ENCODE measurements around the gene ZFPM1. TPM values are rescaled to one million over a fixed set of nuclear protein-coding genes. Genes with fewer than 3 reads are reported as not detected.

ZFPM1 gene
- polyA plus RNA-seq, 1 donor from 2014 or later = 0.15 TPM

GRCh38 chr16:88447881-88448280 lies 5.2 kb upstream of the ZFPM1 start:
- Mint-ChIP-seq H3K4me1 (peaks cover 9 to 23% (median 18%) of the 10 kb centered on the region in 3 donors), H3K9me3 (no peaks in the 10 kb centered on the region), H3K27me3 (peaks cover 3% of the 10 kb centered on the region), H3K4me3 (peak overlapping the region in 1 of 4 donors; percentile 48), H3K27ac (peak overlapping the region in 1 of 3 donors; percentile 59), H3K36me3 (no peaks in the 10 kb centered on the region)

- Mint-ChIP-seq H3K4me3 (peak overlapping the region; percentile 22 to 88 (median 56)), H3K27ac (peak overlapping the region in 1 of 3 donors; percentile 86)
These were observed 4.4 kb upstream of the ZFPM1 start for GRCh38 chr16:88448461-88449266.

GRCh38 chr16:88449267-88449561 lies 3.9 kb upstream of the ZFPM1 start:
- Mint-ChIP-seq H3K9me3 (no peaks in the 10 kb centered on the region), H3K27ac (peak overlapping the region in 1 of 3 donors; percentile 86), H3K4me1 (peaks cover 9 to 19% (median 15%) of the 10 kb centered on the region in 3 donors), H3K4me3 (peak overlapping the region in 3 of 4 donors; percentile 17 to 77 (median 22)), H3K36me3 (no peaks in the 10 kb centered on the region), H3K27me3 (peaks cover 3% of the 10 kb centered on the region)

More at GRCh38 chr16:88448461-88449266, 4.4 kb upstream of the ZFPM1 start:
- Mint-ChIP-seq H3K4me1 (peaks cover 9 to 19% (median 15%) of the 10 kb centered on the region in 3 donors), H3K9me3 (no peaks in the 10 kb centered on the region), H3K36me3 (no peaks in the 10 kb centered on the region), H3K27me3 (peaks cover 3% of the 10 kb centered on the region)

DNA sequence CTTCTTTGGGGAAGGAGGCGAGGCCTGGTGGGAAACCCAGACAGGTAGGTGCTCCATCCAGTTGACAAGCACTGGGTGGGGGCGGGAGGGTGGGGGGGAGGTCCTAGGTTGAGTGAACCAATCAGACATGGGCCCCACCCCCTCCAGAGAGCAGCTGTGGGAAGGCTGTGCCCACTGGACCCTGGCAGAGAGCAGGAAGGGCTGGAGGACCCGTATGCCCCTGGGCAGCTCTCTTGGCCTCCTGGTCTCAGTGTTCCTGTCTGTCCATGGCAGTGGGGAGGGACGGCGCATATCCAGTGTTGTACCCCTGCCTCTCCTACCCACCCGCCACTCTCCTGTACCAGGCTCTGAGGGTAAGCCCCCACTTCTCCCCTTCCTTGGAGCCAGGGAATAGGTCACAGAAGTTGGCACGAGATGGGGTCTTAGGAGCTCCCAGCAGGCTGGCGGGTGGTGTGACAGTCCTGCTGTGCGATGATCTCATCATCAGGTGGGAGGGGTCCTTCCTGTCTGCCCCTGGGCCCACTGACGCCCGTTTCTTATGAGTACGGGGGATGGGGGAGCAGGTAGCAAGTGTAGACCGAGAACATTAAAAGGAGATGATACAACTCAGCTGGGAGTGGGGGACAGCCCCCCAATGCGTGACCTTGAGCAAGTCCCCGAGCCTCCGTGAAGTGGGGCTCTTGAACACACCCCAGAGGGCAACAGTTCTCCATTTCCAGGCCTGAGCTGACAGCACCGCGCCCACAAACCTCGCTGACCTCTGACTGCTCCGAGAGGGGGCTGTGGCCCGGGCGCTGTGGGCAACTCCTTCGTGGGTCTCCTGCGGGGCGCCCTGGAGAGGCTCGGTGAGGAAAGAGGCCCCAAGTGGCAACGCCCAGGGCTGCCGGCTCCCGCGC lies 1.2 kb upstream of the ZFPM1 start:
- Mint-ChIP-seq H3K4me3 (peak overlapping the region; percentile 84 to 95 (median 92)), H3K36me3 (no peaks in the 10 kb centered on the region), H3K27ac (peak overlapping the region in 1 of 3 donors; percentile 93), H3K4me1 (peaks cover 21 to 26% (median 25%) of the 10 kb centered on the region in 3 donors), H3K9me3 (no peaks in the 10 kb centered on the region), H3K27me3 (peaks cover 3% of the 10 kb centered on the region)

- peaks cover 3% of the 10 kb centered on the region for H3K27me3 Mint-ChIP-seq
- H3K4me1 Mint-ChIP-seq = peaks cover 23 to 34% (median 25%) of the 10 kb centered on the region in 3 donors
- H3K9me3 Mint-ChIP-seq = no peaks in the 10 kb centered on the region
- no peaks in the 10 kb centered on the region for H3K36me3 Mint-ChIP-seq
- peak overlapping the region; percentile 84 to 95 (median 92) for H3K4me3 Mint-ChIP-seq
- H3K27ac Mint-ChIP-seq = peak overlapping the region; percentile 76 to 93 (median 88)
These were observed 431 bp upstream of the ZFPM1 start for GRCh38 chr16:88452482-88453216.

DNA sequence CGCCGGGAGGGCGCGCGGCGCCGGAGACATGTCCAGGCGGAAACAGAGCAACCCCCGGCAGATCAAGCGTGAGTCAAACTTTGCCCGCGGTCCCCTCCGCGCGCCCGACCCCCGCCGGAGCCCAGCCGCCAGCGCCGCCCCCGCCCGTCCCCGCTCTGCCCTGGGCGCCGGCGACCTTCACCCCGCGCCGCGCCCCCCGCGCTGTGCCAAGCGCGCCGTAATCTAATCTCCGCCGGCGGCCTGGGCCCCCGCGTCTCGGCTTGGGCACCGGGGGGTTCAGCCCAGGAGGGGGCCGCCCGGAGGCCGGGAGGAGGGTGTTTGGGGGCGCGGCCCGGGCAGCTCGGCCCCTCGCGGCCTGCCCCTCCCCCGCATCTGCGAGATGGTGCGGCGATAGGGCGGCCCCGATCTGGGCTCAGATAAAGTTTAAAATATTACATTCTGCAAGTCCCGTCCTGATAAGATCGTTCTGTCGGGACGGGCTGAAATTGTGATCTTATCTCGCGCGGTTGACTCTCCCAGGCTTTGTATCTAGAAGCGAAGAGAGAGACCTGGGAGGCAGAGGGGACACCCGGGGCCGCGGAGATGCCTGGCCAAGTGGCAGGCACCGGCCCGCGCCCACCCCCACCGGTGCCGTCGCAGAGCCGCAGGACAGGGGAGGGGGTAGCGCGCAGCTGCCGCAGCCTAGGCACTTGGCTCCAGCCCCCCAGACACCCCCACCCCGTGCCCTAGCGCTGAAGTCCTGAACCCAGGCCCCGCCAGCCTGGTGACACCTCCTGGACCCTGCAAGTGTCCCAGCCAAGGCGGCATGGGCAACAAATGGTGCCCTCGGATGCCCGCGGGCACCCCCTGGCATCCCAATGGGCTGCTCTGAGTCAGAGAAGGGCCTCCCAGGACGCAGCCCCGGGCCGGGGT lies 787 bp downstream of the ZFPM1 start:
- Mint-ChIP-seq H3K4me1 (peaks cover 17 to 26% (median 20%) of the 10 kb centered on the region in 3 donors), H3K4me3 (peak overlapping the region; percentile 86 to 96 (median 92)), H3K27me3 (peaks cover 3% of the 10 kb centered on the region), H3K36me3 (no peaks in the 10 kb centered on the region), H3K9me3 (no peaks in the 10 kb centered on the region), H3K27ac (peak overlapping the region in 2 of 3 donors; percentile 19 to 86)

DNA sequence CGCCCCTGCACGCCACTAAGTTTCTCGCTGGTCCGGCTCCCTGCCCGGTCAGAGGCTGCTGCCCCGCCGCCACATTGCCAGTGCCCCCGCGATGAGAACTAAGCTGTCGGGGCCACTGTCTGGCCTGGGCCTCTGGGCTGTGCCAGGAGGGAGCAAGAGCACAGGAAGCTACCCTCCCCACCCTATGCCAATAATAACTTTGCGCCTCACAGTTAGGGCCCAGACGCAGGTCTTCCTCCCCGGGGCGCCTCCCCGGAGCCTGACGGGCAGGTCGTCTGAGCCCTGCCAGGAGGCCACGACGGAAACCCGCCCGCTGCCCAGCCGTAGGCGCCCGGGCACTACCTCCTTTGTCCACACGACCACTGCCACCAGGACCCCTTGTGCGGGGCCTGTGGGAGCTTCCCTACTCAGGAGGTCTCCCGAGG lies 1.5 kb downstream of the ZFPM1 start:
- Mint-ChIP-seq H3K27me3 (peaks cover 1% of the 10 kb centered on the region), H3K27ac (peak overlapping the region in 2 of 3 donors; percentile 19 to 86)

GRCh38 chr16:88455610-88456355 lies 2.7 kb downstream of the ZFPM1 start:
- Mint-ChIP-seq H3K27ac (peak overlapping the region; percentile 50 to 89 (median 86)), H3K9me3 (no peaks in the 10 kb centered on the region), H3K27me3 (peaks cover 1% of the 10 kb centered on the region), H3K4me3 (peak overlapping the region; percentile 80 to 96 (median 91)), H3K4me1 (peaks cover 18 to 29% (median 20%) of the 10 kb centered on the region in 3 donors), H3K36me3 (no peaks in the 10 kb centered on the region)

More for the DNA sequence above, 1.5 kb downstream of the ZFPM1 start:
- Mint-ChIP-seq H3K9me3 (no peaks in the 10 kb centered on the region), H3K4me3 (peak overlapping the region; percentile 86 to 96 (median 92)), H3K4me1 (peaks cover 15 to 25% (median 20%) of the 10 kb centered on the region in 3 donors), H3K36me3 (no peaks in the 10 kb centered on the region)

DNA sequence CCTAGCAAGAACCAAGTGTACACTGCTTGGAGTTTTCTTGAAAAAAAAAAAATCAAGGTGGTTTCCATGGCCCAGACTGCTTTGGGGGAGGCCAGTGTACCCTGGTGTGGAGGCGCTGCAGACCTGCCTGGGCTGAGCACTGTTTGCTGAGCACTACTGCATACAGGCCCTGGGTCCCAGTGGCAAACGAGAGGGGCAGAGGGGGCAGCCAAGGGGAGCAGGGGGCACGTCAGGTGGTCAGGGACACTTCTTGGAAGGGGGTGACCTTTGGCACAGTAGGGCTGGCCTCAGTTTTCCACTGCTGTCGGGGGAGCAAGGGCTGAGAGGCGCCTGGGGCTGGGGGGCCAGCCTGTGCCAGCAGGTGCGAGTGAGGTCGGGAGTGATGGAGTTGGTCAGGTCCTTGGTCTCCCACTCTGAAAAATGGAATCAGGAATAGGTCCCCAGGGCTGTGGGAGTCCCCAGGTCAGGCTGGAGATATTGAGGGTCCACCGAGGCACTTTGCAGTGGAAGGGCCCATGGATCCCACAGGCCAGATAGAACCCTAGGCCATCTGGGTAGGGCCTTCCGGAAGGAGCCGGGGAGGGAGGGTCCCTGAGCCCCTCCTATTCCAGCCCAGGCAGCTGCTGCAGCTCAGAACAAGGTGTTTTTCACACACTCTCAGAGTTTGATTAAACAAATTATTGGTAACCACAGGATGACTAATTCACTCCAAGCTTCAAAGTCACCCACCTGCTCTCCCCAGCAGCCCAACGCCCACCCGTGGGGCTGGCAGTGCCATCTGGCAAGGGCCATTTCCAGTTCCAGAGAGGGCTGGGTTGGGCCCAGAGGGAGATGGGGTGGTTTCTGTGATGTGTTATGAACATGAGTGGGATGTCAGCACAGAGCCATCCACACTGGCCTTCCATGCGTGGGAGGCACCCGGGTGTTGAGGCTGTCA lies 3.5 kb downstream of the ZFPM1 start:
- H3K4me1 Mint-ChIP-seq = peaks cover 18 to 30% (median 20%) of the 10 kb centered on the region in 3 donors
- no peaks in the 10 kb centered on the region for H3K36me3 Mint-ChIP-seq
- peaks cover 1% of the 10 kb centered on the region for H3K27me3 Mint-ChIP-seq

GRCh38 chr16:88458039-88458772 lies 5.1 kb downstream of the ZFPM1 start:
- Mint-ChIP-seq H3K27me3 (no peaks in the 10 kb centered on the region), H3K36me3 (no peaks in the 10 kb centered on the region), H3K27ac (no peak overlapping the region), H3K4me3 (peak overlapping the region in 3 of 4 donors; percentile 54 to 89 (median 58)), H3K4me1 (peaks cover 18 to 28% (median 21%) of the 10 kb centered on the region in 3 donors), H3K9me3 (no peaks in the 10 kb centered on the region)

More for the DNA sequence above, 3.5 kb downstream of the ZFPM1 start:
- no peaks in the 10 kb centered on the region for H3K9me3 Mint-ChIP-seq
- H3K4me3 Mint-ChIP-seq = peak overlapping the region; percentile 80 to 93 (median 91)
- peak overlapping the region; percentile 50 to 89 (median 86) for H3K27ac Mint-ChIP-seq

GRCh38 chr16:88458773-88459235 lies 5.7 kb downstream of the ZFPM1 start:
- peaks cover 18 to 28% (median 21%) of the 10 kb centered on the region in 3 donors for H3K4me1 Mint-ChIP-seq
- no peak overlapping the region for H3K27ac Mint-ChIP-seq
- no peaks in the 10 kb centered on the region for H3K36me3 Mint-ChIP-seq
- no peaks in the 10 kb centered on the region for H3K27me3 Mint-ChIP-seq
- peak overlapping the region in 1 of 4 donors; percentile 40 for H3K4me3 Mint-ChIP-seq
- no peaks in the 10 kb centered on the region for H3K9me3 Mint-ChIP-seq
